ENCODE measurements around the gene ASXL1. TPM values are rescaled to one million over a fixed set of nuclear protein-coding genes. Genes with fewer than 3 reads are reported as not detected.

The ASXL1 gene
- total RNA-seq, 1 donor from 2014 or later = 133 TPM

GRCh38 chr20:32476684-32477593 is 118.8 kb downstream of the ASXL1 start:
- intact Hi-C loops (cut with micrococcal nuclease) = no loop called here

- intact Hi-C loops (cut with micrococcal nuclease) = no loop called here
Observed at GRCh38 chr20:32477594-32478512, 119.7 kb downstream of the ASXL1 start.

- intact Hi-C loops (cut with micrococcal nuclease) = no loop called here
Observed at GRCh38 chr20:32478576-32478975, 120.4 kb downstream of the ASXL1 start.

GRCh38 chr20:32479012-32479411 is 120.9 kb downstream of the ASXL1 start:
- intact Hi-C loops (cut with micrococcal nuclease) = no loop called here

GRCh38 chr20:32479697-32480171 is 121.6 kb downstream of the ASXL1 start:
- intact Hi-C loops (cut with micrococcal nuclease) = loop anchor here (10.0 kb wide), 1 partner anchor 445 kb away; no protein-coding TSS in a partner anchor

GRCh38 chr20:32480371-32481241 is 122.5 kb downstream of the ASXL1 start:
- intact Hi-C loops (cut with micrococcal nuclease) = loop anchor here (10.0 kb wide), 1 partner anchor 446 kb away; no protein-coding TSS in a partner anchor

- intact Hi-C loops (cut with micrococcal nuclease) = loop anchor here (10.0 kb wide), 1 partner anchor 447 kb away; no protein-coding TSS in a partner anchor
Observed at GRCh38 chr20:32481311-32482142, 123.4 kb downstream of the ASXL1 start.

GRCh38 chr20:32482143-32482441 is 124.0 kb downstream of the ASXL1 start:
- intact Hi-C loops (cut with micrococcal nuclease) = loop anchor here (10.0 kb wide), 1 partner anchor 447 kb away; no protein-coding TSS in a partner anchor

- intact Hi-C loops (cut with micrococcal nuclease) = loop anchor here (10.0 kb wide), 1 partner anchor 448 kb away; no protein-coding TSS in a partner anchor
Observed at GRCh38 chr20:32482442-32483261, 124.5 kb downstream of the ASXL1 start.

GRCh38 chr20:32483351-32484224 is 125.5 kb downstream of the ASXL1 start:
- intact Hi-C loops (cut with micrococcal nuclease) = loop anchor here (2.0 to 10.0 kb wide), 2 partner anchors 25 to 449 kb away; no protein-coding TSS in a partner anchor

GRCh38 chr20:32484225-32484957 is 126.3 kb downstream of the ASXL1 start:
- intact Hi-C loops (cut with micrococcal nuclease) = loop anchor here (2.0 to 10.0 kb wide), 2 partner anchors 24 to 450 kb away; no protein-coding TSS in a partner anchor

GRCh38 chr20:32484958-32485769 is 127.0 kb downstream of the ASXL1 start:
- intact Hi-C loops (cut with micrococcal nuclease) = loop anchor here (1.0 to 10.0 kb wide), 7 partner anchors 24 to 450 kb away; partner anchors contain the start of genes ASXL1, PLAGL2 and POFUT1

GRCh38 chr20:32485770-32486478 is 127.8 kb downstream of the ASXL1 start:
- intact Hi-C loops (cut with micrococcal nuclease) = loop anchor here (1.0 to 10.0 kb wide), 7 partner anchors 23 to 451 kb away; partner anchors contain the start of genes ASXL1, PLAGL2 and POFUT1

- intact Hi-C loops (cut with micrococcal nuclease) = loop anchor here (10.0 kb wide), 1 partner anchor 453 kb away; no protein-coding TSS in a partner anchor
Observed at GRCh38 chr20:32487381-32487780, 129.2 kb downstream of the ASXL1 start.
